Peyer's patch (tissue), 4 donors: ENCODE data around the gene GNAI1. TPM values are rescaled to one million over a fixed set of nuclear protein-coding genes. Genes with fewer than 3 reads are reported as not detected.

Experiments
- DNase-seq, 3 donors: peaks; one replicate each; pipeline ENCODE4 v3.0.0-alpha.2; 2017 to 2019
- H3K27ac ChIP-seq, 4 donors: fragments of 200-600 bp; sonication (generic); one replicate each; pipeline ENCODE4 v1.5.1; 2016 to 2019
- H3K27me3 ChIP-seq, 2 donors: fragments of 200-600 bp; sonication (generic); one replicate each; pipeline ENCODE4 v1.5.1; 2019
- H3K36me3 ChIP-seq, 3 donors: fragments of 200-600 bp; sonication (generic); one replicate each; pipeline ENCODE4 v1.5.1; 2016 to 2019
- H3K4me1 ChIP-seq, 4 donors: fragments of 200-600 bp; sonication (generic); one replicate each; pipeline ENCODE4 v1.5.1; 2016 to 2019
- H3K4me3 ChIP-seq, 4 donors: fragments of 200-600 bp; sonication (generic); 1 replicate in 3 of 4; 2 replicates in 1 of 4; pipeline ENCODE4 v1.5.1; 2016 to 2019; ENCODE audit warnings: mild to moderate bottlenecking in 1 of 4
- H3K9me3 ChIP-seq, 4 donors: fragments of 200-600 bp; sonication (generic); one replicate each; pipeline ENCODE4 v1.5.1; 2016 to 2019; ENCODE audit warnings: mild to moderate bottlenecking in 1 of 4
- CTCF ChIP-seq, 6 experiments: fragments of 450-650 bp in 4 of 6; fragments of 200-600 bp in 2 of 6; sonication (generic) in 1 of 6; IDR thresholded peaks; one replicate each; pipeline ENCODE4 v1.5.1; 2017 to 2019; ENCODE audit warnings: antibody characterized with exemption in 6 of 6, mild to moderate bottlenecking in 3 of 6, moderate library complexity in 1 of 6
- POLR2A ChIP-seq, 2 donors: fragments of 450-650 bp; IDR thresholded peaks; one replicate each; pipeline ENCODE4 v1.5.1; 2017; ENCODE audit warnings: antibody characterized with exemption in 2 of 2, mild to moderate bottlenecking in 2 of 2, moderate library complexity in 2 of 2
- total RNA-seq, 4 donors: library from RNA; depleted of rRNA; stranded (reverse); fragments of >200 nt; gene quantifications; one replicate each; pipeline ENCODE4 v1.1.0, GENCODE V29; 2016

GNAI1 gene
- total RNA-seq, 4 donors from 2014 or later, result 5.5 to 13.3 (median 8.1) TPM

DNA sequence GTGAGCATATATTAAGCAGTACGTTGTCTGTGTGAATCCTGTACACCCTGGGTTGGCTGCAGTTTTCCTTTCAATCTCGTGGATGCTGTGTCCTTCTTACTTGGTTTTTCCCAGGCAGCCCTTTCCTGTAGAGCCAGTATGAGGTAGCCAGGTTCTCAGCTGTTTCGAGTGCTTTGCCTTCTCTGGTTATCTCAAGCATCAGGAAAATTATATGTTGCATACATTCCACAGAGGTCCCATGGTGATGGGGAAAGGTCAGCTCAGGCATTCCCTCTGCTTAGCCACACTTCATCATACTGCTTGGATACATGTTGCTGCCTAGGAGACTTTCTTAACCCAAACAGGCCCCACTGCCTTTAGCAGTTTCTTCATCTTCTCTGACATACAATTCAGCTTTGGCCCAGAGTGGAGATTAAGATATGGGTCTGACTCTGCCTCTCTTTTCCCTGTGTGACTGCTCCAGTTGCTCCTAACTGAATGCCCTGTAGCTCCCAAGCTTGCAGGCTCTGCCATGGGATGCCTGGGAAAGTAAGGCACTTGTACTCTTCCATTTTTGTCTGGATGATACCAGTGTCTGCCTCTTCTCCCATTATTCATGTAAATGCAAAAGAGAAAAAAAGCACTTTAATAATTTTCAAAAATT lies 11.3 kb downstream of the GNAI1 start:
- no peaks in the 10 kb centered on the region for H3K27me3 ChIP-seq
- H3K4me1 ChIP-seq, result peaks cover 0 to 4% (median 0%) of the 10 kb centered on the region in 4 donors
- no peak for DNase-seq
- no peaks in the 10 kb centered on the region for H3K36me3 ChIP-seq
- H3K27ac ChIP-seq, result no peak overlapping the region
- H3K4me3 ChIP-seq, result no peak overlapping the region
- TF ChIP-seq POLR2A (IDR thresholded peaks at IDR 0.05), result no peak
- TF ChIP-seq CTCF (IDR thresholded peaks at IDR 0.05), result no peak
- no peaks in the 10 kb centered on the region for H3K9me3 ChIP-seq

DNA sequence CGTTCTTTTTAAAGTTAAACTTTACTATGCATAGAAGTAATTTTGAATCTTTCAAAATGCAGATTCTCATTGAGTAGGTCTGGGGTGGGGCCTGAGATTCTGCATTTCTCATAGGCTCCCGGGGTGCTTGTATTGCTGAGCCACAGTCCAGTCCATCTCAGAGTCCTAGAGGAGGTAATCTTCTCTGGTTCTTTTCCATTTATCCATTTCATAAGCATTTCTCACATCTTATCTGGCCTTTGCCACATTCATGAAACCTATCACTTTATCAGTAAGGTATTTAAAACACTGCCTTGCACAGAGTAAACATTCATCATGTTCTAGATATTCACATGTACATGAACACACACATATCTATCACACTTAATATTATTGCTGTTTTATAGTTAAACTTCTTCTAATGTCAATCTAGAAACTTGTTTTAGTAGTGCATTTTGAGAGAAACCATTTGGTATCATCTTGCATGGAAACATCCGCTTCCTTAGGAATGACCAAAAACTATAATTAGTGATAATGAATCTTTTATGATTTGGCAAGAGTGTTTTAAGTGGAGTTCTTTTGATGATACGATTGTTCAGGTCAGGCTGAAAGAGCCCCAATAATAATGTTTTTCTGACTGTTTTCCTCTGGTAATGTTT lies 12.0 kb downstream of the GNAI1 start:
- Histone ChIP-seq H3K4me3 (no peak overlapping the region), H3K4me1 (peaks cover 0 to 4% (median 0%) of the 10 kb centered on the region in 4 donors), H3K27me3 (no peaks in the 10 kb centered on the region), H3K36me3 (no peaks in the 10 kb centered on the region), H3K9me3 (no peaks in the 10 kb centered on the region), H3K27ac (no peak overlapping the region)
- TF ChIP-seq POLR2A (IDR thresholded peaks at IDR 0.05), result no peak
- DNase-seq, result no peak

- no peak for DNase-seq
- H3K27ac ChIP-seq, result no peak overlapping the region
- no peaks in the 10 kb centered on the region for H3K27me3 ChIP-seq
- no peak overlapping the region for H3K4me3 ChIP-seq
- H3K4me1 ChIP-seq, result peaks cover 0 to 4% (median 0%) of the 10 kb centered on the region in 4 donors
- H3K9me3 ChIP-seq, result no peaks in the 10 kb centered on the region
- no peak for TF ChIP-seq POLR2A (IDR thresholded peaks at IDR 0.05)
- TF ChIP-seq CTCF (IDR thresholded peaks at IDR 0.05), result no peak
- no peaks in the 10 kb centered on the region for H3K36me3 ChIP-seq
Observed at GRCh38 chr7:80147543-80148391, 13.1 kb downstream of the GNAI1 start.

- H3K4me1 ChIP-seq, result peaks cover 0 to 4% (median 0%) of the 10 kb centered on the region in 4 donors
- H3K27ac ChIP-seq, result no peak overlapping the region
- no peak for TF ChIP-seq CTCF (IDR thresholded peaks at IDR 0.05)
- no peak for TF ChIP-seq POLR2A (IDR thresholded peaks at IDR 0.05)
- no peaks in the 10 kb centered on the region for H3K27me3 ChIP-seq
- no peaks in the 10 kb centered on the region for H3K9me3 ChIP-seq
- no peak for DNase-seq
- H3K36me3 ChIP-seq, result no peaks in the 10 kb centered on the region
- no peak overlapping the region for H3K4me3 ChIP-seq
Observed at GRCh38 chr7:80150611-80151273, 16.1 kb downstream of the GNAI1 start.

- H3K4me3 ChIP-seq, result no peak overlapping the region
- no peak for TF ChIP-seq CTCF (IDR thresholded peaks at IDR 0.05)
- no peak for TF ChIP-seq POLR2A (IDR thresholded peaks at IDR 0.05)
- H3K4me1 ChIP-seq, result no peaks in the 10 kb centered on the region
- no peak overlapping the region for H3K27ac ChIP-seq
- no peak for DNase-seq
- no peaks in the 10 kb centered on the region for H3K9me3 ChIP-seq
- H3K27me3 ChIP-seq, result no peaks in the 10 kb centered on the region
- H3K36me3 ChIP-seq, result no peaks in the 10 kb centered on the region
Observed at GRCh38 chr7:80151274-80151665, 16.6 kb downstream of the GNAI1 start.
